H1 (cell line): ENCODE data around the gene MED29. TPM values are rescaled to one million over a fixed set of nuclear protein-coding genes. Genes with fewer than 3 reads are reported as not detected.
A peak's percentile ranks its signal among the peaks of the same experiment; 100 is the strongest.

Experiments
- BACH1 ChIP-seq: IDR thresholded peaks from 2 replicates; pipeline ENCODE4 v1.6.1; 2012; ENCODE audit warnings: low read length, improper control_type of control experiment
- BRCA1 ChIP-seq: IDR thresholded peaks from 2 replicates; pipeline ENCODE4 v1.6.1; 2012; ENCODE audit warnings: low read depth, low read length, improper control_type of control experiment
- CEBPB ChIP-seq: IDR thresholded peaks from 2 replicates; pipeline ENCODE4 v1.6.1; 2012; ENCODE audit warnings: low read depth, low read length
- CHD2 ChIP-seq: IDR thresholded peaks from 2 replicates; pipeline ENCODE4 v1.6.1; 2012; ENCODE audit warnings: low read length, improper control_type of control experiment
- CREB1 ChIP-seq: IDR thresholded peaks from 2 replicates; pipeline ENCODE4 v1.6.1; 2012; ENCODE audit warnings: inconsistent platforms
- EZH2 ChIP-seq: fragments of 200-600 bp; sonication (generic); IDR thresholded peaks from 2 replicates; pipeline ENCODE4 v1.7.1; 2012; ENCODE audit warnings: low read depth, mild to moderate bottlenecking, moderate library complexity, low read length, inconsistent platforms; ENCODE audit not compliant: severe bottlenecking
- GABPA ChIP-seq: IDR thresholded peaks from 2 replicates; pipeline ENCODE4 v1.6.1; 2011; ENCODE audit warnings: mild to moderate bottlenecking, low read length, moderate library complexity, borderline replicate concordance; ENCODE audit not compliant: insufficient read depth
- GTF2F1 ChIP-seq: IDR thresholded peaks from 2 replicates; pipeline ENCODE4 v1.6.1; 2012; ENCODE audit warnings: low read depth, low read length, improper control_type of control experiment, borderline replicate concordance
- HDAC2 ChIP-seq, 2 experiments: fragments of 300-600 bp in 1 of 2; sonication (generic) in 1 of 2; IDR thresholded peaks; 2 replicates each; pipeline ENCODE4 v1.6.1; 2011 to 2012; ENCODE audit warnings: low read depth in 2 of 2, low read length in 2 of 2, mild to moderate bottlenecking in 2 of 2, moderate library complexity in 2 of 2, borderline replicate concordance in 1 of 2, inconsistent platforms in 1 of 2
- HDAC6 ChIP-seq: IDR thresholded peaks from one replicate; pipeline ENCODE4 v1.7.1; 2012; ENCODE audit warnings: low read depth, mild to moderate bottlenecking, inconsistent platforms, low read length, moderate library complexity
- JUN ChIP-seq: IDR thresholded peaks from 2 replicates; pipeline ENCODE4 v1.6.1; 2011; ENCODE audit warnings: low read depth, mild to moderate bottlenecking, improper control_type of control experiment, low read length
- KDM4A ChIP-seq: IDR thresholded peaks from one replicate; pipeline ENCODE4 v1.7.1; 2012; ENCODE audit warnings: low read depth, mild to moderate bottlenecking, moderate library complexity, low read length, inconsistent platforms; ENCODE audit not compliant: severe bottlenecking
- KDM5A ChIP-seq: fragments of 200-600 bp; IDR thresholded peaks from 2 replicates; pipeline ENCODE4 v1.7.1; 2012; ENCODE audit warnings: mild to moderate bottlenecking, low read length, inconsistent platforms, mixed read lengths
- NRF1 ChIP-seq: IDR thresholded peaks from 2 replicates; pipeline ENCODE4 v1.6.1; 2011; ENCODE audit warnings: mild to moderate bottlenecking, low read depth, low read length, improper control_type of control experiment
- POLR2AphosphoS5 ChIP-seq: IDR thresholded peaks from 2 replicates; pipeline ENCODE4 v1.6.1; 2011; ENCODE audit warnings: low read depth, low read length
- SAP30 ChIP-seq: fragments of 300-600 bp; sonication (generic); IDR thresholded peaks from 2 replicates; pipeline ENCODE4 v1.7.1; 2012; ENCODE audit warnings: low read length, moderate library complexity, mild to moderate bottlenecking, inconsistent platforms; ENCODE audit not compliant: insufficient read depth, insufficient replicate concordance
- SIN3A ChIP-seq, 2 experiments: IDR thresholded peaks in 1 of 2; conservative IDR thresholded peaks in 1 of 2; 2 replicates each; pipeline ENCODE4 v1.6.1; 2011 to 2012; ENCODE audit warnings: low read length in 2 of 2, improper control_type of control experiment in 1 of 2, low read depth in 1 of 2, mild to moderate bottlenecking in 1 of 2
- SIRT6 ChIP-seq: IDR thresholded peaks from one replicate; pipeline ENCODE4 v1.7.1; 2012; ENCODE audit warnings: low read length, inconsistent platforms
- TAF1 ChIP-seq: IDR thresholded peaks from 2 replicates; pipeline ENCODE4 v1.6.1; 2011; ENCODE audit warnings: mild to moderate bottlenecking, low read depth, low read length
- TEAD4 ChIP-seq: IDR thresholded peaks from 2 replicates; pipeline ENCODE4 v1.6.1; 2012; ENCODE audit warnings: low read depth, low read length, inconsistent platforms, mixed read lengths
- YY1 ChIP-seq: IDR thresholded peaks from 2 replicates; pipeline ENCODE4 v1.6.1; 2011; ENCODE audit warnings: low read depth, mild to moderate bottlenecking, low read length
- polyA plus RNA-seq, 7 experiments: library from polyadenylated mRNA; depleted of rRNA in 3 of 7; stranded (reverse) in 5 of 7; unstranded in 2 of 7; fragments of >200 nt in 5 of 7; fragments of 200-250 nt in 2 of 7; gene quantifications; 1 replicate in 5 of 7; 2 replicates in 1 of 7; 4 replicates in 1 of 7; pipeline versions ENCODE4 v1.2.1 to v1.2.3, GENCODE V29; 2011 to 2013; ENCODE audit warnings: missing spikeins in 2 of 7, mixed read lengths in 2 of 7
- total RNA-seq: library from RNA; stranded (reverse); fragmentation: NEBNext Ultra II Directional; extraction: Animal tissue kit (Norgen Biotek cat#: 25700); gene quantifications from 2 replicates; pipeline ENCODE4 v1.2.1, GENCODE V29; 2021
- TF ChIP-seq, protein P1 (sequence below): IDR thresholded peaks from 2 replicates; pipeline ENCODE4 v1.6.1; 2012; ENCODE audit warnings: inconsistent platforms
- TF ChIP-seq, protein P2 (sequence below): IDR thresholded peaks from 2 replicates; pipeline ENCODE4 v1.6.1; 2011; ENCODE audit warnings: low read depth, mild to moderate bottlenecking, low read length; ENCODE audit not compliant: insufficient read depth

Gene MED29
- total and polyA plus RNA-seq, 2 of the 8 experiments (the other 6 are each of a cell fraction or from before 2014, with no cell fraction given): 31.1 to 52.5 TPM

DNA sequence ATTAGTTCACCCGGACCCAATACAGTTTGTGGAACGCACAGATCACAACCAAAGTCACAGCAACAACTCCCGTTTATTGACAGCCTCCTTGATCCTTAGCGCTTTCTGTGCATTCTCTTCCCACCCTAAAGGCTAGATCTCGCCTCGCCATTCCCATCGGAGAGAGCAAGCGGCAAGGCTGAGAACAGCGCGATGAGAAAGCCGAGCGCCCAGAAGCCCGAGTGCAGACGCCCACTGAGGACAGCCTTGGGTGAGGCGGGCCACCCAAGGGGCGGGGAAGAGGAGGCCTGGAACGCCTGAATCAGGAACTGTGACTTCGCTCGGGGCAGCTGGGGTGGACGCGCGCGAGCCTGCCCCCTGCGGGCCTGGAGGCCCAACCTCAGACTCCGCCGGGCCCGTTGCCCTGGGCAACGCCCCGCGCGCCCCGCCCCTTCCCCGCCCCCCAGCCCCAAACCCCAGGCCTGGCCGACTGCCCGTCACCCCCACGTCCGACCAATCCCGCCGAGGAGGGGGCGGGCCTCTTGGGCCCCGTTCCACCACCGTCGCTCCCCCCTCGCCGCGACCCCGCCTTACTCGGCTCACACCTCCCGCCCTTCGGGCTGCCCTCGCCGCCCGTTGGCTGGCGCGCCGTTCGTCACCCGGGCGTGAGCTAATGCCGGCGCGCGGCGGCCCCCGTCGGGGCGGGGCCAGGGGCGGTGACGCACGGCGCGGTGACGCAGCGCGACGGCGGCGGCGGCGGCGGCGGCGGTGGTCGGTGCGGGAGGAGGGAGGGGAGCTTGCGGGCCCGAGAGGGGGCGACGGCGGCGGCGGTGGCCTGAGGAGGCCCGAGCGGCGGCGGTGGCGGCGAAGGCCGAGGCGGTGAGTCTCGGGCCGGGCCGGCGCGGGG, 49.2 kb upstream of the MED29 start, which contains the start of gene SAMD4B (continued):
- TF ChIP-seq CREB1: peak; percentile 79
- no peak for TF ChIP-seq CEBPB
- peak; percentile 22; the same call in 1 of the 2 replicates for TF ChIP-seq TEAD4
- no peak for TF ChIP-seq BRCA1
- TF ChIP-seq SIRT6: no peak
- TF ChIP-seq HDAC6: no peak
- TF ChIP-seq KDM5A: peak; percentile 33; the same call in 1 of the 2 replicates
- TF ChIP-seq, protein P1, sequence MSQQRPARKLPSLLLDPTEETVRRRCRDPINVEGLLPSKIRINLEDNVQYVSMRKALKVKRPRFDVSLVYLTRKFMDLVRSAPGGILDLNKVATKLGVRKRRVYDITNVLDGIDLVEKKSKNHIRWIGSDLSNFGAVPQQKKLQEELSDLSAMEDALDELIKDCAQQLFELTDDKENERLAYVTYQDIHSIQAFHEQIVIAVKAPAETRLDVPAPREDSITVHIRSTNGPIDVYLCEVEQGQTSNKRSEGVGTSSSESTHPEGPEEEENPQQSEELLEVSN: no peak
- no peak for TF ChIP-seq YY1
- peak in 1 of 2 experiments; percentile 79; a peak in 2 of 4 replicates for TF ChIP-seq SIN3A (conservative IDR thresholded peaks at IDR 0.05 in 1 of 2, IDR thresholded peaks at IDR 0.05 in 1 of 2; ENCODE audit: low read depth in 1 of 2, low read length in 2 of 2)
- TF ChIP-seq EZH2: no peak
- peak; percentile 87 for TF ChIP-seq KDM4A
- no peak for TF ChIP-seq JUN
- TF ChIP-seq GTF2F1: no peak
- TF ChIP-seq TAF1: peak; percentile 89
- peak; percentile 67 for TF ChIP-seq BACH1
- TF ChIP-seq, protein P2, sequence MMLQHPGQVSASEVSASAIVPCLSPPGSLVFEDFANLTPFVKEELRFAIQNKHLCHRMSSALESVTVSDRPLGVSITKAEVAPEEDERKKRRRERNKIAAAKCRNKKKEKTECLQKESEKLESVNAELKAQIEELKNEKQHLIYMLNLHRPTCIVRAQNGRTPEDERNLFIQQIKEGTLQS: no peak
- peak; percentile 92 for TF ChIP-seq SAP30
- TF ChIP-seq CHD2: peak; percentile 63; the same call in 1 of the 2 replicates
- no peak for TF ChIP-seq NRF1
- no peak for TF ChIP-seq POLR2AphosphoS5
- peak in 1 of 2 experiments; percentile 58; a peak in 2 of 4 replicates for TF ChIP-seq HDAC2 (IDR thresholded peaks at IDR 0.05; ENCODE audit: borderline replicate concordance in 1 of 2, low read depth in 2 of 2, low read length in 2 of 2)
- TF ChIP-seq GABPA: peak; percentile 83; the same call in 1 of the 2 replicates
